Measurements from ENCODE around the gene AP2A2.
"Not testable (repeated sequence)": the region's sequence is repeated elsewhere in the genome, so short reads cannot be mapped to it uniquely, and the experiment has no call there.

Gene AP2A2

GRCh38 chr11:1000357-1001278 lies 74.9 kb downstream of the AP2A2 start:
- DNase-seq: no peak

GRCh38 chr11:1001617-1002405 lies 76.1 kb downstream of the AP2A2 start:
- DNase-seq: no peak

GRCh38 chr11:1002406-1002984 lies 76.8 kb downstream of the AP2A2 start:
- DNase-seq: no peak

- DNase-seq: no peak
These were observed 77.5 kb downstream of the AP2A2 start for GRCh38 chr11:1003159-1003558.

GRCh38 chr11:1005928-1006327 lies 80.3 kb downstream of the AP2A2 start:
- no peak for DNase-seq

GRCh38 chr11:1006762-1007161 lies 81.1 kb downstream of the AP2A2 start:
- DNase-seq: no peak

GRCh38 chr11:1007279-1007678 lies 81.6 kb downstream of the AP2A2 start:
- no peak for DNase-seq

- DNase-seq: no peak
These were observed 82.5 kb downstream of the AP2A2 start for GRCh38 chr11:1008001-1008802.

- no peak for DNase-seq
These were observed 83.1 kb downstream of the AP2A2 start for GRCh38 chr11:1008803-1009145.

- no peak for DNase-seq
These were observed 83.7 kb downstream of the AP2A2 start for GRCh38 chr11:1009371-1009770.

- DNase-seq: no peak
These were observed 84.3 kb downstream of the AP2A2 start for GRCh38 chr11:1009991-1010390.

- no peak for DNase-seq
These were observed 85.1 kb downstream of the AP2A2 start for GRCh38 chr11:1010551-1011319.

GRCh38 chr11:1011320-1011698 lies 85.6 kb downstream of the AP2A2 start:
- no peak for DNase-seq

GRCh38 chr11:1012291-1012690 lies 86.6 kb downstream of the AP2A2 start:
- no peak for DNase-seq

GRCh38 chr11:1012740-1013630 lies 87.3 kb downstream of the AP2A2 start:
- DNase-seq: no peak

GRCh38 chr11:1013631-1013935 lies 87.9 kb downstream of the AP2A2 start:
- DNase-seq: no peak

- DNase-seq: no peak
These were observed 88.6 kb downstream of the AP2A2 start for GRCh38 chr11:1014276-1014675.

GRCh38 chr11:1015064-1015463 lies 89.4 kb downstream of the AP2A2 start:
- DNase-seq: no peak

- peak; percentile 30 to 57 (median 55) for DNase-seq
These were observed 90.3 kb downstream of the AP2A2 start for GRCh38 chr11:1015826-1016545.

- DNase-seq: not testable (repeated sequence)
These were observed 91.0 kb downstream of the AP2A2 start for GRCh38 chr11:1016610-1017126.
